Trophoblast cell (in vitro differentiated cells and primary cell): ENCODE data around the gene OGFOD2.

Experiments
- DNase-seq, 2 donors: peaks; one replicate each; pipeline ENCODE4 v3.0.0-alpha.2; 2016
- H2AFZ ChIP-seq: 2 replicates; pipeline ENCODE4 v1.6.1; 2013; ENCODE audit warnings: low read length, moderate library complexity, mild to moderate bottlenecking; ENCODE audit not compliant: insufficient read depth, poor library complexity
- H2AK5ac ChIP-seq: 2 replicates; pipeline ENCODE4 v1.6.1; 2013; ENCODE audit warnings: mild to moderate bottlenecking, low read length
- H2BK120ac ChIP-seq: 2 replicates; pipeline ENCODE4 v1.6.1; 2013; ENCODE audit warnings: low read length, mild to moderate bottlenecking, moderate library complexity; ENCODE audit not compliant: insufficient read depth, poor library complexity
- H2BK12ac ChIP-seq: 2 replicates; pipeline ENCODE4 v1.6.1; 2013; ENCODE audit warnings: mild to moderate bottlenecking, low read length, moderate library complexity
- H2BK5ac ChIP-seq: 2 replicates; pipeline ENCODE4 v1.6.1; 2013; ENCODE audit warnings: low read length, low read depth, moderate library complexity, mild to moderate bottlenecking; ENCODE audit not compliant: poor library complexity
- H3K14ac ChIP-seq: 2 replicates; pipeline ENCODE4 v1.6.1; 2013; ENCODE audit warnings: mild to moderate bottlenecking, low read length
- H3K18ac ChIP-seq: 2 replicates; pipeline ENCODE4 v1.6.1; 2013; ENCODE audit warnings: mild to moderate bottlenecking, low read length
- H3K23ac ChIP-seq: 2 replicates; pipeline ENCODE4 v1.6.1; 2013; ENCODE audit warnings: low read length
- H3K27ac ChIP-seq: 2 replicates; pipeline ENCODE4 v1.5.1; 2013; ENCODE audit warnings: low read depth, mild to moderate bottlenecking, inconsistent platforms, low read length, moderate library complexity
- H3K27me3 ChIP-seq: 2 replicates; pipeline ENCODE4 v1.6.1; 2013; ENCODE audit warnings: inconsistent platforms, mild to moderate bottlenecking, low read length, moderate library complexity; ENCODE audit not compliant: insufficient read depth
- H3K36me3 ChIP-seq, 2 experiments: 1 replicate in 1 of 2; 2 replicates in 1 of 2; pipeline ENCODE4 v1.6.1; 2013; ENCODE audit warnings: low read length in 2 of 2, mild to moderate bottlenecking in 2 of 2, moderate library complexity in 1 of 2; ENCODE audit not compliant: insufficient read depth in 2 of 2, control insufficient read depth in 1 of 2
- H3K4ac ChIP-seq: 2 replicates; pipeline ENCODE4 v1.6.1; 2013; ENCODE audit warnings: low read depth, mild to moderate bottlenecking, low read length, moderate library complexity
- H3K4me1 ChIP-seq, 2 experiments: 1 replicate in 1 of 2; 2 replicates in 1 of 2; pipeline ENCODE4 v1.6.1; 2013; ENCODE audit warnings: low read length in 2 of 2, mild to moderate bottlenecking in 2 of 2, moderate library complexity in 1 of 2; ENCODE audit not compliant: insufficient read depth in 2 of 2, control insufficient read depth in 1 of 2
- H3K4me2 ChIP-seq: 2 replicates; pipeline ENCODE4 v1.6.1; 2013; ENCODE audit warnings: inconsistent platforms, mild to moderate bottlenecking, low read length, moderate library complexity
- H3K4me3 ChIP-seq: 2 replicates; pipeline ENCODE4 v1.5.1; 2013; ENCODE audit warnings: mild to moderate bottlenecking, low read depth, low read length, inconsistent platforms
- H3K79me1 ChIP-seq: one replicate; pipeline ENCODE4 v1.6.1; 2013; ENCODE audit warnings: low read length
- H3K79me2 ChIP-seq: 2 replicates; pipeline ENCODE4 v1.6.1; 2013; ENCODE audit warnings: low read length, mild to moderate bottlenecking; ENCODE audit not compliant: control insufficient read depth, insufficient read depth, poor library complexity
- H3K9ac ChIP-seq: 2 replicates; pipeline ENCODE4 v1.6.1; 2013; ENCODE audit warnings: mild to moderate bottlenecking, low read length
- H3K9me3 ChIP-seq: 2 replicates; pipeline ENCODE4 v1.6.1; 2013; ENCODE audit warnings: low read depth, mild to moderate bottlenecking, control low read depth, inconsistent platforms, low read length; ENCODE audit not compliant: insufficient read depth
- H4K12ac ChIP-seq: 2 replicates; pipeline ENCODE4 v1.6.1; 2013; ENCODE audit warnings: low read depth, mild to moderate bottlenecking, low read length, moderate library complexity
- H4K8ac ChIP-seq: 2 replicates; pipeline ENCODE4 v1.6.1; 2013; ENCODE audit warnings: low read depth, mild to moderate bottlenecking, low read length, moderate library complexity
- H4K91ac ChIP-seq: one replicate; pipeline ENCODE4 v1.6.1; 2013; ENCODE audit warnings: low read depth, mild to moderate bottlenecking, low read length, moderate library complexity
- WGBS: extraction: QIAGEN DNeasy Blood & Tissue Kit; methylation state at CpG from one replicate; pipeline ENCODE4 v1.1.7; 2013; ENCODE audit warnings: missing lambda C conversion rate; ENCODE audit not compliant: insufficient read length, insufficient coverage; ENCODE audit errors: extremely low coverage; 5-methylcytosine and 5-hydroxymethylcytosine counted together

Gene OGFOD2

DNA sequence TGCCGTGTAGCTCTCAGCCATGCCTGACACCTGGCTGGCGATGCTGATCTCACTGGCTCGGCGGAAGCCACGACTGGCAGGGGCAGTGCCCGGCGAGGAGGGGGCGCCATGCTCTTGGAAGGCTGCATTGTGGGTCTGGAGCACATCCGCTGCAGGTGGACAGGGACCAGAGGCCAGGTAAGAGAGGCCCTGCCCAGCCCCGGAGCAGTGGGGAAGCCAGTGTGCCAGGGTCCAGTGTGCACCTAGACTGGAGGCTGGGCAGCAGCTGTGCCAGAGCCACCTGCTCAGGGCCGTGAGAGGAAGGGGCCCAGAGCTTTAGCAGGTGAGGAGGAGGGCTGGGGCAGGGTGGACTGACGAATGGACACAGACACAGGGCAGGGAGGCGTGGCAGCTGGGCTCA lies 15.5 kb downstream of the OGFOD2 start:
- Histone ChIP-seq H4K8ac (no peak overlapping the region), H3K14ac (no peak overlapping the region), H3K79me1 (no peaks in the 10 kb centered on the region), H3K36me3 (no peaks in the 10 kb centered on the region), H3K4me2 (no peak overlapping the region), H3K27ac (no peak overlapping the region), H3K27me3 (no peaks in the 10 kb centered on the region), H3K23ac (no peak overlapping the region), H4K12ac (no peak overlapping the region), H2BK12ac (no peak overlapping the region), H2BK120ac (no peak overlapping the region), H3K4me1 (no peaks in the 10 kb centered on the region), H2BK5ac (no peak overlapping the region), H3K9me3 (no peaks in the 10 kb centered on the region), H3K9ac (no peak overlapping the region), H3K79me2 (no peaks in the 10 kb centered on the region), H2AFZ (no peak overlapping the region), H3K4me3 (no peak overlapping the region), H3K18ac (no peak overlapping the region), H3K4ac (no peak overlapping the region), H2AK5ac (no peak overlapping the region), H4K91ac (no peak overlapping the region)
- DNase-seq = no peak
- WGBS = no CpG with 5 or more reads among the region's 13 CpGs

DNA sequence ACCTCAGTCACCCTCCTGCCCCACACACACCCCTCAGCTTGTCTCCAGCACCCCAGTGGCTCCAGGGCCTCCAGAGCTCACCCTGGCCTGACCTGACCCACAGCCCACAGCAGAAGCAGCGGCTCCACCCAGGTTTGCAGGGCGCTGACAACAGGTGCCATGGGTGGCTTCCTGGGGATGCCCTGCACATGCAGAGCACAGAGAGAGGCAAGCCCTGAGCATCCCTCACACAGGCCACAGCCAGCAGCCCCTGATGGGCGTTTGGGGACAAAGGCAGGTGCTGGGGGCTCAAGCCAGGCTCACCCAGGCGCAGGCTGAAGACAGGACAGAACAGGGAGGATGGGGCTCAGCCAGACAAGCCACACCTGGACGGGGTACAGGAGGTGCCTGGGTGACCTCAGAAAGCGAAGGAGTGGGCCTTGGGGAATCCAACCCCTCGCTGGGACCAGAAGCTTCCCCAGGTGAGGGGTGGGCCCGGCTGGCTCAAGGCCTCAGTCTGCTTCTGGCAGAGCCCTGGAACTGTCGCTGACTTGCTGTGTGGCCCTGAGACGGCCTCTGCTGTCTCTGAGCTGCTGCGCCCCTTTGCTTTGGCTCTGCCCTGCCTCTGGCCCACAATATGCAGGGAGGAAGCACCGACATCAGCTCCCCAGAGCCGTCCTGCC lies 16.0 kb downstream of the OGFOD2 start:
- Histone ChIP-seq H3K4ac (no peak overlapping the region), H3K27ac (no peak overlapping the region), H3K18ac (no peak overlapping the region), H3K79me2 (no peaks in the 10 kb centered on the region), H3K27me3 (no peaks in the 10 kb centered on the region), H4K8ac (no peak overlapping the region), H4K12ac (no peak overlapping the region), H3K9ac (no peak overlapping the region), H2BK12ac (no peak overlapping the region), H3K79me1 (no peaks in the 10 kb centered on the region), H4K91ac (no peak overlapping the region), H3K4me2 (no peak overlapping the region), H3K36me3 (no peaks in the 10 kb centered on the region), H3K4me1 (no peaks in the 10 kb centered on the region), H2BK5ac (no peak overlapping the region), H3K23ac (no peak overlapping the region), H3K9me3 (no peaks in the 10 kb centered on the region), H2AK5ac (no peak overlapping the region), H2AFZ (no peak overlapping the region), H2BK120ac (no peak overlapping the region), H3K14ac (no peak overlapping the region), H3K4me3 (no peak overlapping the region)
- no CpG with 5 or more reads among the region's 13 CpGs for WGBS
- no peak for DNase-seq

DNA sequence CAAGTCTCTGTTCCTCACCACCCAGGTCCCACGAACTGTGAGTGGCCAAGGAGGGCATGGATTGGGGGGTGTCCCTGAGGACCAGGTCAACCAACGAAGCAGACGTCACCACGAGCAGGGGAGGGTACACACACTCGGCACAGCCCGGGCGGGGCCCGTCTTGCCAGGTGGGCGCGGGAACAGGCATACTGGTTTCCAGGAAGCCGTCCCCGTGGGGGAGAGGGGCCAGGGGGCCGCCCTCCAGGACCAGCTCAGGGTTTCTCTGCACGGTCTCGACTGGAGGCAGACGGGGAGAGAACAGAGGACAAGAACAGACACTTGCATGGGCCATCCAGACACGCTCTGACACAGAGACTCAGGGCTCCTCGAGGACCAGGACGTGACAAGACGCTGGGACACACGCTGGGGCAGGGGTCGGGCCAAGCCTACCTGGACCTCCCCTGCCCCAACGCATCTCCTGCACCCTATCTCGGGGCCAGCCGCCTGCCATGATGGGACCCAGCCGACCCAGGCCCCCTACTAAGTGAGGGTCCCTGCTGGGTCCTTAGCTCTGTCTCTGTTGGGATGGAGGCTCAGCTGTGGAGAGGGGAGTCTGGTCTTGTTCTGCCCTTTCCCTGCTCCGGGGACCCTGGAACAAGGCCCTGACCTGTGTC lies 16.7 kb downstream of the OGFOD2 start:
- no CpG with 5 or more reads among the region's 27 CpGs for WGBS
- no peak for DNase-seq
- Histone ChIP-seq H2AK5ac (no peak overlapping the region), H3K79me1 (no peaks in the 10 kb centered on the region), H3K4me3 (no peak overlapping the region), H3K9me3 (no peaks in the 10 kb centered on the region), H3K23ac (no peak overlapping the region), H2BK5ac (no peak overlapping the region), H3K14ac (no peak overlapping the region), H4K8ac (no peak overlapping the region), H3K4me1 (peaks cover 2 to 4% of the 10 kb centered on the region in 2 experiments), H2AFZ (no peak overlapping the region), H3K27ac (no peak overlapping the region), H3K27me3 (no peaks in the 10 kb centered on the region), H3K79me2 (no peaks in the 10 kb centered on the region), H3K36me3 (peaks cover 0 to under 1% of the 10 kb centered on the region in 2 experiments), H4K12ac (no peak overlapping the region), H2BK120ac (no peak overlapping the region), H3K4ac (no peak overlapping the region), H2BK12ac (no peak overlapping the region), H3K9ac (no peak overlapping the region), H3K18ac (no peak overlapping the region), H4K91ac (no peak overlapping the region), H3K4me2 (no peak overlapping the region)

DNA sequence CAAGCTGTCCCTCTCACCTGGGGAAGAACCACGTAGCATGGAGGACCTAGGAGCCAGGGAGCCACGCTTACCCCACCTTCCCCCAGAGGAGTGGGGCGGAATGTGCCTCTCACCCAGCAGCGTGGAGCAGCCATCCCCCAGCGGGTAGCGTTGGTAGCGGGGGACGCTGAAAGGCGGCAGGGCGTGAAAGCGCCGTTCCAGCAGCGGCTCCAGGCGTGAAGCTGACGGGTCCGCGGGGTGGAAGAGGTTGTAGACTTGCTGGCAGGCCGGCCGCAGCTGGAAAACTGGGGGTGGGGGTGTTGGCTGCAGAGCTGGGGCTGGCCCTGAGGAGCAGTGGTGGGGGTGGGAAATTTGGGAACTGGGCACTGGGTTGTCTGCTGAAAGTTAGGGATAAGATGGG lies 17.3 kb downstream of the OGFOD2 start:
- Histone ChIP-seq H4K8ac (no peak overlapping the region), H3K36me3 (peaks cover 0 to 2% of the 10 kb centered on the region in 2 experiments), H3K18ac (no peak overlapping the region), H3K4ac (no peak overlapping the region), H3K14ac (no peak overlapping the region), H2BK12ac (no peak overlapping the region), H2BK120ac (no peak overlapping the region), H3K23ac (no peak overlapping the region), H2AFZ (no peak overlapping the region), H2BK5ac (no peak overlapping the region), H3K79me2 (no peaks in the 10 kb centered on the region), H3K27ac (no peak overlapping the region), H3K79me1 (no peaks in the 10 kb centered on the region), H3K9ac (no peak overlapping the region), H4K91ac (no peak overlapping the region), H2AK5ac (no peak overlapping the region), H3K4me3 (no peak overlapping the region), H3K4me1 (peaks cover 2 to 4% of the 10 kb centered on the region in 2 experiments), H4K12ac (no peak overlapping the region), H3K4me2 (no peak overlapping the region), H3K27me3 (no peaks in the 10 kb centered on the region), H3K9me3 (no peaks in the 10 kb centered on the region)
- WGBS = no CpG with 5 or more reads among the region's 19 CpGs
- DNase-seq = no peak
